Stomach (tissue), 9 donors: ENCODE measurements around the gene B3GAT1. TPM values are rescaled to one million over a fixed set of nuclear protein-coding genes. Genes with fewer than 3 reads are reported as not detected.

Experiments used
- DNase-seq, 2 donors: peaks; one replicate each; pipeline versions ENCODE4 v3.0.0 to v3.0.0-alpha.2; 2013 to 2019
- H3K27ac ChIP-seq, 5 donors: fragments of 200-600 bp in 4 of 5; sonication (generic) in 4 of 5; one replicate each; pipeline ENCODE4 v1.5.1; 2013 to 2019; ENCODE audit warnings: mild to moderate bottlenecking in 1 of 5, moderate library complexity in 1 of 5
- H3K27me3 ChIP-seq, 3 donors: fragments of 200-600 bp; sonication (generic); one replicate each; pipeline ENCODE4 v1.5.1; 2017 to 2019; ENCODE audit warnings: mixed run types in 1 of 3
- H3K36me3 ChIP-seq, 4 donors: fragments of 200-600 bp; sonication (generic); 1 replicate in 3 of 4; 2 replicates in 1 of 4; pipeline ENCODE4 v1.5.1; 2016 to 2019
- H3K4me1 ChIP-seq, 4 donors: fragments of 200-600 bp; sonication (generic); one replicate each; pipeline ENCODE4 v1.5.1; 2016 to 2019
- H3K4me3 ChIP-seq, 4 donors: fragments of 200-600 bp; sonication (generic) in 3 of 4; one replicate each; pipeline ENCODE4 v1.5.1; 2016 to 2019; ENCODE audit warnings: mild to moderate bottlenecking in 1 of 4
- H3K9me3 ChIP-seq, 4 donors: fragments of 200-600 bp; sonication (generic); one replicate each; pipeline ENCODE4 v1.5.1; 2016 to 2019
- EP300 ChIP-seq: sonication (generic); formaldehyde crosslinking; IDR thresholded peaks from one replicate; pipeline ENCODE4 v1.6.1; 2017; ENCODE audit warnings: antibody characterized with exemption
- POLR2A ChIP-seq, 4 donors: fragments of 450-650 bp; IDR thresholded peaks; one replicate each; pipeline ENCODE4 v1.6.1; 2016; ENCODE audit warnings: antibody characterized with exemption in 4 of 4, control low read depth in 2 of 4, mild to moderate bottlenecking in 1 of 4, moderate library complexity in 1 of 4
- POLR2AphosphoS5 ChIP-seq, 3 donors: sonication (generic); formaldehyde crosslinking; IDR thresholded peaks; one replicate each; pipeline ENCODE4 v1.6.1; 2016; ENCODE audit warnings: antibody characterized with exemption in 3 of 3
- WGBS, 5 donors: extraction: QIAGEN DNeasy Blood & Tissue Kit in 3 of 5; methylation state at CpG; one replicate each; pipeline versions ENCODE4 v1.1.5 to v1.1.7; 2013 to 2018; 5-methylcytosine and 5-hydroxymethylcytosine counted together
- intact Hi-C: fragments of 100-400 bp; cut with DNase I; formaldehyde crosslinking; loops from one replicate; pipeline ENCODE4 v1.15.1; 2023; ENCODE audit warnings: low total_unique reads
- polyA plus RNA-seq, 3 donors: library from polyadenylated mRNA; stranded (reverse); fragments of 200-250 nt; gene quantifications; one replicate each; pipeline ENCODE4 v1.2.3, GENCODE V29; 2013
- total RNA-seq, 5 donors: library from RNA; depleted of rRNA; stranded (reverse); fragments of >200 nt; gene quantifications; one replicate each; pipeline versions ENCODE4 v1.1.0 to v1.2.3, GENCODE V29; 2014 to 2016
- TF ChIP-seq, protein P1 (sequence below), 7 experiments: fragments of 450-650 bp in 4 of 7; fragments of 200-600 bp in 3 of 7; sonication (generic) in 3 of 7; IDR thresholded peaks; one replicate each; pipeline ENCODE4 v1.5.1; 2016 to 2019; ENCODE audit warnings: antibody characterized with exemption in 7 of 7, control low read depth in 2 of 7, mild to moderate bottlenecking in 1 of 7
- donor health status: healthy with polysubstance abuse.
- donor health status: Bipolar disorder and iron deficiency.
- donor health status: healthy.

B3GAT1 gene
- total and polyA plus RNA-seq, 8 donors: 5.3 to 34.4 (median 18.7) TPM; not detected in 2

DNA sequence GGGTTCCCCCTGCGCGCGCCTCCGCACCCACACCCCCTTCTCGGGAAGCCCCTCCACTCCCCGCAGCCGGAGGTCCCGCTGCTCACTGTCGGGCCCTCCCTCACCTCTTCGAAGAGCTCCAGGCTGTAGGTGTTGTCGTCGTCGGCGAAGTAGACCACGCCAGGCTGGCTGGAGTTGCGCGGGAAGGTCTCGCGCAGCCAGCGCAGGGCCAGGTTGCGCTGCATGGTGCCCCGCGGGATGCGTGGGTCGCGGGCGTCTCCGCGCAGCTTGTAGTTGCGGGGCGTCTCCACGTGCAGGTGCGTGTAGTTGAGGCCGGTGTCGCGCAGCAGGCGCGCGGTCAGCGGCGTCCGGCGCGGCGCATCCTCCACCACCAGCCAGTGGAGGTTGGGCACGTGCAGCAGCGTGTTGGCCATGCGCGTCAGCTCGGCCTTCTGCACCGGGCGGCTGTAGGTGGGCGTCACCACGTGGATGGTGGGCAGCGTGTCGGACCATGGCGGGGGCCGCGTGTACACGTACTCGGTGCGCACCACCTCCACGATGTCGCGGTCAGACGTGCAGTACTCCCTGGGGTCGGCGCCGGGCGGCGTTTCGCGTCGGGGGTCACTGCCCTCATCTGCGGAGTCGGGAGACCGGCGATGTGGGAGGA, 28.3 kb downstream of the B3GAT1 start:
- Histone ChIP-seq H3K9me3 (no peaks in the 10 kb centered on the region), H3K27me3 (peaks cover 0 to 36% (median 0%) of the 10 kb centered on the region in 3 donors), H3K36me3 (peaks cover 0 to 9% (median 2%) of the 10 kb centered on the region in 4 donors), H3K27ac (no peak overlapping the region), H3K4me1 (peaks cover 0 to 10% (median 0%) of the 10 kb centered on the region in 4 donors), H3K4me3 (no peak overlapping the region)
- TF ChIP-seq POLR2AphosphoS5 (IDR thresholded peaks at IDR 0.05): no peak
- TF ChIP-seq EP300: no peak
- TF ChIP-seq POLR2A (IDR thresholded peaks at IDR 0.05): no peak
- TF ChIP-seq, protein P1, sequence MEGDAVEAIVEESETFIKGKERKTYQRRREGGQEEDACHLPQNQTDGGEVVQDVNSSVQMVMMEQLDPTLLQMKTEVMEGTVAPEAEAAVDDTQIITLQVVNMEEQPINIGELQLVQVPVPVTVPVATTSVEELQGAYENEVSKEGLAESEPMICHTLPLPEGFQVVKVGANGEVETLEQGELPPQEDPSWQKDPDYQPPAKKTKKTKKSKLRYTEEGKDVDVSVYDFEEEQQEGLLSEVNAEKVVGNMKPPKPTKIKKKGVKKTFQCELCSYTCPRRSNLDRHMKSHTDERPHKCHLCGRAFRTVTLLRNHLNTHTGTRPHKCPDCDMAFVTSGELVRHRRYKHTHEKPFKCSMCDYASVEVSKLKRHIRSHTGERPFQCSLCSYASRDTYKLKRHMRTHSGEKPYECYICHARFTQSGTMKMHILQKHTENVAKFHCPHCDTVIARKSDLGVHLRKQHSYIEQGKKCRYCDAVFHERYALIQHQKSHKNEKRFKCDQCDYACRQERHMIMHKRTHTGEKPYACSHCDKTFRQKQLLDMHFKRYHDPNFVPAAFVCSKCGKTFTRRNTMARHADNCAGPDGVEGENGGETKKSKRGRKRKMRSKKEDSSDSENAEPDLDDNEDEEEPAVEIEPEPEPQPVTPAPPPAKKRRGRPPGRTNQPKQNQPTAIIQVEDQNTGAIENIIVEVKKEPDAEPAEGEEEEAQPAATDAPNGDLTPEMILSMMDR (IDR thresholded peaks at IDR 0.05): no peak
- 91 to 94% (median 92%) methylated on average over 62 to 78 of the region's 78 CpGs for WGBS, 5 donors
- DNase-seq: no peak
- intact Hi-C loops: no loop called here

GRCh38 chr11:134382830-134383229, 29.2 kb downstream of the B3GAT1 start:
- intact Hi-C loops: no loop called here
- peaks cover 0 to 9% (median 2%) of the 10 kb centered on the region in 4 donors for H3K36me3 ChIP-seq
- peaks cover 0 to 10% (median 0%) of the 10 kb centered on the region in 4 donors for H3K4me1 ChIP-seq
- no peaks in the 10 kb centered on the region for H3K9me3 ChIP-seq
- H3K4me3 ChIP-seq: no peak overlapping the region
- 94 to 96% (median 95%) methylated on average over 18 to 24 of the region's 24 CpGs for WGBS, 5 donors
- no peak overlapping the region for H3K27ac ChIP-seq
- peaks cover 0 to 35% (median 0%) of the 10 kb centered on the region in 3 donors for H3K27me3 ChIP-seq
- DNase-seq: no peak
- TF ChIP-seq EP300: no peak
- TF ChIP-seq, protein P1 (IDR thresholded peaks at IDR 0.05): no peak
- TF ChIP-seq POLR2A (IDR thresholded peaks at IDR 0.05): no peak
- no peak for TF ChIP-seq POLR2AphosphoS5 (IDR thresholded peaks at IDR 0.05)

- peaks cover 0 to 35% (median 0%) of the 10 kb centered on the region in 3 donors for H3K27me3 ChIP-seq
- H3K4me3 ChIP-seq: no peak overlapping the region
- peaks cover 0 to 9% (median 2%) of the 10 kb centered on the region in 4 donors for H3K36me3 ChIP-seq
- peaks cover 0 to 10% (median 0%) of the 10 kb centered on the region in 4 donors for H3K4me1 ChIP-seq
- 89 to 95% (median 92%) methylated on average over 8 of the region's 8 CpGs for WGBS, 5 donors
- intact Hi-C loops: no loop called here
- DNase-seq: no peak
- TF ChIP-seq EP300 (no peak), POLR2A (IDR thresholded peaks at IDR 0.05) (no peak), POLR2AphosphoS5 (IDR thresholded peaks at IDR 0.05) (no peak)
- TF ChIP-seq, protein P1 (IDR thresholded peaks at IDR 0.05): no peak
- no peaks in the 10 kb centered on the region for H3K9me3 ChIP-seq
- H3K27ac ChIP-seq: no peak overlapping the region
Observed at GRCh38 chr11:134382257-134382656, 29.8 kb downstream of the B3GAT1 start.

DNA sequence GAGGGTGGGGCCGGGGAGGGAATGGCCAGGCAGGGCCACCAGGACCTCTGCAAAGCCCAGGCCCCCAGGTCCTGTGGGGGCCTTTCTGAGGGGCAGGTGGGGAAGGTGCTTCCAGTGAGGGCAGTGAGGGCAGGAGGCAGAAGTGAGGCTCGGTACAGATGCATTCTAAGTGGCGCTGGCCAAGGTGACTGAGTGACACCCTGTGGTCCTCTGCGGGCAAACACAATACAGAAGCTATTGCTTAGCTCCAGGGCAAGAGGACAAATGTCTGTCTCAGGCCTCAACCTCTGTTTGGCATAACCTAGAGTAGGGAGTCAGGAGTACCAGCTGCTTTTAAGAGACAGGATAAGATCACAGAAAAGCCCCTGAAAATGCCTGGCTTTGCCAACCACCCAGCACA, 31.3 kb downstream of the B3GAT1 start:
- DNase-seq: no peak
- WGBS, 5 donors: 62 to 68% (median 65%) methylated on average over 4 of the region's 4 CpGs
- TF ChIP-seq, protein P1 (IDR thresholded peaks at IDR 0.05): no peak
- TF ChIP-seq EP300 (no peak), POLR2A (IDR thresholded peaks at IDR 0.05) (no peak), POLR2AphosphoS5 (IDR thresholded peaks at IDR 0.05) (no peak)
- Histone ChIP-seq H3K9me3 (no peaks in the 10 kb centered on the region), H3K4me3 (no peak overlapping the region), H3K27ac (no peak overlapping the region), H3K4me1 (peaks cover 0 to 7% (median 0%) of the 10 kb centered on the region in 4 donors), H3K36me3 (peaks cover 0 to 9% (median 2%) of the 10 kb centered on the region in 4 donors), H3K27me3 (peaks cover 0 to 27% (median 0%) of the 10 kb centered on the region in 3 donors)
- intact Hi-C loops: no loop called here
